ENCODE data around the gene KLHL10.
"Not testable (repeated sequence)": the region's sequence is repeated elsewhere in the genome, so short reads cannot be mapped to it uniquely, and the experiment has no call there.

KLHL10 gene

GRCh38 chr17:41813699-41814124 lies 23.9 kb upstream of the KLHL10 start:
- no peak for DNase-seq

GRCh38 chr17:41814195-41814594 lies 23.4 kb upstream of the KLHL10 start:
- no peak for DNase-seq

- no peak for DNase-seq
Measured at GRCh38 chr17:41816637-41817320, 20.8 kb upstream of the KLHL10 start.

GRCh38 chr17:41818024-41818423 lies 19.6 kb upstream of the KLHL10 start:
- no peak for DNase-seq

GRCh38 chr17:41821776-41822175 lies 15.8 kb upstream of the KLHL10 start:
- no peak for DNase-seq

- no peak for DNase-seq
Measured at GRCh38 chr17:41822216-41823140, 15.1 kb upstream of the KLHL10 start.

GRCh38 chr17:41823141-41823524 lies 14.5 kb upstream of the KLHL10 start:
- no peak for DNase-seq

GRCh38 chr17:41823580-41823979 lies 14.0 kb upstream of the KLHL10 start:
- DNase-seq, result no peak

- DNase-seq, result no peak
Measured at GRCh38 chr17:41824086-41824485, 13.5 kb upstream of the KLHL10 start.

GRCh38 chr17:41825175-41825845 lies 12.3 kb upstream of the KLHL10 start:
- no peak for DNase-seq

GRCh38 chr17:41829961-41830360 lies 7.7 kb upstream of the KLHL10 start:
- not testable (repeated sequence) for DNase-seq

GRCh38 chr17:41835214-41835799 lies 2.3 kb upstream of the KLHL10 start:
- DNase-seq, result peak; percentile 43

- DNase-seq, result peak; percentile 66
Measured at GRCh38 chr17:41835800-41836549, 1.6 kb upstream of the KLHL10 start, which contains the start of gene NT5C3B. Gene NT5C3B (minus strand): TSS chr17:41836232. CDS start chr17:41836193, 39 bp downstream.

GRCh38 chr17:41836550-41837196 lies 952 bp upstream of the KLHL10 start:
- DNase-seq, result no peak

- DNase-seq, result not testable (repeated sequence)
Measured at GRCh38 chr17:41839448-41839847, 1.8 kb downstream of the KLHL10 start.

GRCh38 chr17:41840781-41841180 lies 3.2 kb downstream of the KLHL10 start:
- DNase-seq, result not testable (repeated sequence)

GRCh38 chr17:41844971-41845370 lies 7.3 kb downstream of the KLHL10 start:
- DNase-seq, result no peak

- no peak for DNase-seq
Measured at GRCh38 chr17:41848788-41849187, 11.2 kb downstream of the KLHL10 start.

- DNase-seq, result no peak
Measured at GRCh38 chr17:41849251-41849990, 11.8 kb downstream of the KLHL10 start.

- not testable (repeated sequence) for DNase-seq
Measured at GRCh38 chr17:41851382-41851781, 13.8 kb downstream of the KLHL10 start.
